Frontal cortex (tissue), 4 donors: Measurements from ENCODE around the gene ZNF485. TPM values are rescaled to one million over a fixed set of nuclear protein-coding genes. Genes with fewer than 3 reads are reported as not detected.

Source experiments
- DNase-seq, 2 donors: peaks; one replicate each; pipeline ENCODE4 v3.0.0; 2012; ENCODE audit warnings: low spot score in 2 of 2
- FAIRE-seq: peaks from 2 replicates; lab custom pipeline; 2012; peaks lifted over from hg19 to GRCh38; lab: Jason Lieb, UNC
- total RNA-seq: library from RNA; depleted of rRNA; stranded (reverse); fragments of >200 nt; gene quantifications from one replicate; pipeline ENCODE4 v1.2.3, GENCODE V29; 2014
- donor health status: control.
- donor health status: control.
- donor health status: control.

ZNF485 gene
- total RNA-seq, 1 donor from 2014 or later = 8.2 TPM

- no peak for DNase-seq
- no peak for FAIRE-seq
Measured at GRCh38 chr10:43658227-43658626, 52.0 kb downstream of the ZNF485 start.

- DNase-seq (no peak), FAIRE-seq (no peak)
Measured at GRCh38 chr10:43665054-43665453, 58.8 kb downstream of the ZNF485 start.

- FAIRE-seq (no peak), DNase-seq (no peak)
Measured at GRCh38 chr10:43666552-43666951, 60.3 kb downstream of the ZNF485 start.

GRCh38 chr10:43667317-43667731, 61.1 kb downstream of the ZNF485 start:
- FAIRE-seq (no peak), DNase-seq (peak in 1 of 2 donors; percentile 59)

Other genes starting within 250 kb of the ZNF485 start
- gene FXYD4, start 234.8 kb upstream of the ZNF485 start, total RNA-seq = not detected
- 97.4 TPM for gene HNRNPF, start 197.3 kb upstream of the ZNF485 start, total RNA-seq
- gene ZNF487, start 169.3 kb upstream of the ZNF485 start, total RNA-seq = 10.6 TPM
- 27.3 TPM for gene ZNF239, start 31.8 kb upstream of the ZNF485 start, total RNA-seq
- gene ZNF32, start 42.4 kb downstream of the ZNF485 start, total RNA-seq = 59.9 TPM